ENCODE data around the gene C9orf78.
"Not testable (repeated sequence)": the region's sequence is repeated elsewhere in the genome, so short reads cannot be mapped to it uniquely, and the experiment has no call there.

The C9orf78 gene

DNA sequence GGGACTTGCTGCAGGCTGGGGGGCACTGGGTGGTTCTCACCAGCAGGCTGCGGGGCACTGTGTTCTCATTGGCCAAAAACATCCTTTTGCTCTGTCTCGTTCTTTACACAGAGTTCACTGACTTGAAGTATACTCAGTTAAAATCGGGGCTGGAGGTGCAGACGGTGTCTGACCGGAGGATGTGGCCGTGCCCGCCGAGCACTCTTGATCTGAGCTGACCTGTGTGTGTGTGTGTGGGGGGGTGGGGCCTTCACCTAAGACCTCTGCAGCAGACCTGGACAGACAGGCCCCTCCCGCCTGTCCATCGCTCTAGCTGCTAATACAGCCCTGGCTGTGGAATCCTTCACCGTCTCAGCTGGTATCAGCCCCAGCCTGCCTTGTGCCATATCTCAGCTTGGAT, 25.0 kb downstream of the C9orf78 start:
- DNase-seq (ENCODE audit: low read depth): no peak

DNA sequence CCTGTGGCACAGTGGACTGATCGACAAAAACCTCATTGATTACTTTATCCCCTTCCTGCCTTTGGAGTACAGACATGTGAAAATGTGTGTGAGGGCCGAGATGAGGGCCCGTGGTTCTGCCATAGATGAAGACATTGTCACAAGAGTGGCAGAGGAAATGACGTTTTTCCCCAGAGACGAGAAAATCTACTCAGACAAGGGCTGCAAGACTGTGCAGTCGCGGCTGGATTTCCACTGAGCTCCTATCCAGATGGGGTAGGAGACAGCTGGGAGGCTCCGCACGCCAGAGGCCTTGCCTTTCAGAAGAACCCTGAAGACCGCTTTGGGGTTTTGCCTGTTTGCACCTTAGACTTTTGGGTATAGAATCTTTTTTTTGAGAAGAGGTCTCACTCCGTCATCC, 25.7 kb downstream of the C9orf78 start:
- DNase-seq (ENCODE audit: low read depth): no peak

DNA sequence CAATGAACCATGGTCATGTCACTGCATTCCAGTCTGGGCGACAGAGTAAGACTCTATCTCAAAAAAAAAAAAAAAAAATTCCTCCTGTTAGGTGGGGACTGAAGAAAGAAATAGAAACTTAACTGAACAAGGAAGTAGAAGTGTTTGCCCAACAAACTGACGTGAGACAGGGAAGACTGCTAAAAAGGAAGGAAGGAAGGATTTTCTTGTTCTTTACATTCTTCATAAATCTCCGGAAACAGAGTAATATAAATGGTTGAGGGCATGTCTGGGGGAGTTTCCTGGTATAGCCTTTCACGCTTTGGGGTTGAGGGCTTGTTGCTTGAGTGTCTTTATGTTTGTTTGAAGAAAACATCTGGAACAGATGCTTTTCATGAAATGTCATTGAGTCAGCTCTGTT, 29.0 kb downstream of the C9orf78 start:
- DNase-seq (ENCODE audit: low read depth): no peak

DNA sequence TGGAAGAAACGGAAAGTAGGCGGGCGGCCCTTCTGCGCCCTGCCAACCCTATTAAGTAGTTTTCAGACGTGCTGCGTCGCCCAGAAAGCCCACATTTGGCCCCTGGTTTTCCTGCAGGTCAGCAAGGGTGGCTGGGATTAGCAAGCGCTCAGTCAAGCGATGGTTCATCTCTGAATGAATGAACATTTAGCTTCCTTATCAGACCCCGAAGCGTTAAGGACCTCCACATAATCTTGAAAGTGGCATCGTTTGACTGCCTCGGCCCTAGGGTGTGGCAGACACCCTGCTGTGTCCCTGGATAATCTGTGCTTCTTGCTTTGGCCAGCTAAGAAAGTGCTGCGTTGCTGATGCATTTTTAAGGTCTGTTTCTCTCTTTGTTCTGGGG, 31.4 kb downstream of the C9orf78 start:
- no peak for DNase-seq (ENCODE audit: low read depth)

DNA sequence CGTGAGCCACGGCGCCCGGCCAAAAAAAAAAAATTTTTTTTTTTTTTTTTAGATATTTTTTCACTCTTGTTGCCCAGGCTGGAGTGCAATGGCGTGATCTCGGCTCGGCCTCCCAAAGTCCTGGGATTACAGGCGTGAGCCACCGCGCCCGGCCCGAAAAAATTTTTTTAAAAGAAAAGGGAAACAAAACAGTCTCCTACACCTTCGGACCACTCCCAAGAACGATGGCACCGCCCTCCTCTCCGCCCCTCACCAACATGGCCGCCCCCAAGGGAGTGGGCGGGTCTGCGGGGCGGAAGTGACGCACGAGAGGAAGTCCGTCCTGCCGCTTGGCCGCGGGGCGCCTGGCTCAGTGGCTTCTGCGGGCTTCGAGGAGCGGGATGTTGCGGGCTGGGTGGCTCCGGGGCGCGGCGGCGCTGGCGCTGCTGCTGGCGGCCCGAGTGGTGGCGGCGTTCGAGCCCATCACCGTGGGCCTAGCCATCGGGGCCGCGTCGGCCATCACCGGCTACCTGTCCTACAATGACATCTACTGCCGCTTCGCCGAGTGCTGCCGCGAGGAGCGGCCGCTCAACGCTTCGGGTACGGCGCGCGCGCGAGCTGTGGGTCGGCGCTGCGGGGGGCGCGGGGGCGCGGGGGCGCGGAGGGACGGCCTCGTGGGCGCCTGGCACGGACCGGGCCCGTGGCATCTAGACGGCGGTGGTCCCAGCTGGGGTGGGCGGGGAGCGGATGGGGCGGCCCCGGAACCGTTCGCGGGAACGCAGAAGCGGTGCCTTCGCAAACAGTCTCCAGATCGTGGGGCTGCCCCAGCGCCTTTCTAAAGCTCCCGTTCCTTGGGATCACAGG, 32.0 kb downstream of the C9orf78 start, which contains the start of gene TOR1B:
Gene TOR1B (plus strand): TSS at position 352 of the 843 bp plus-strand sequence. CDS start 29 bp downstream, at position 381.
- peak; percentile 60 for DNase-seq (ENCODE audit: low read depth)

DNA sequence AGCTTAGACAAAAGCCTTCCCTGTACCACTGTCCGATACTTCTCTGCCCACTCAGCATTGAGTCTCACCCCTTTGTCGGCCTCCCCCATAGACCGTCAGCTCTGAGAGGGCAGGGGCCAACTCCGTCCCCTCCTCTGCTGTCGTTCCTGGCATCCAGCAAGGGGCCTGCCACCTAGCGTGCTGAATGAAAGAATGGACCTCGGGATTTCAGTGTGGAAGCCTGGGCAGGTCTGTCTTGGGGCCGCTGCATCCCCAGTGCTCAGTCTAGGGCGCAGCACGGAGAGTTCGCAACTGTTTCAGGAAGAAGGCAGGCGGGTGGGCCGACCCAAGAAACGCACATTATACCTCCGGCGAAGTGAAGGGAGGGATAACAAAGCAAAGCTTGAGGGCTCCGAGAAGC, 33.6 kb downstream of the C9orf78 start:
- no peak for DNase-seq (ENCODE audit: low read depth)

DNA sequence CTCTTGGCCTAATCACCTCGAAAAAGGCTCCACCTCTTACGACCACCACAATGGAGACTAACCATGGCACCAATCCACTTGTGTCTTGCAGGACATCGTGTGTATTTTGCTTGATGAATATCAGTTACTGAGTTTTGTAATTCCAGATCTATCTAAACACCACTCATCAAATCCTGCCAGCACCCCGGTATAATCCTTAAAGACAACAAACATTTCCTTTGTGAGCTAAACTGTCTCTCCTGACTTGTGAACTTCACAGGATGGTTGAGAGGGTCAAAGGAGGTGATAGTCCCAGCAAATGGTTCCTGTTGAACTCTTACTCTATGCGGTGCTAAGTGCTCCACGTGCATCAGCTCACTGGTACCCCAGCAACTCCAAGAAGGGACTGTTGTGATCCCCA, 36.1 kb downstream of the C9orf78 start:
- DNase-seq (ENCODE audit: low read depth): no peak

DNA sequence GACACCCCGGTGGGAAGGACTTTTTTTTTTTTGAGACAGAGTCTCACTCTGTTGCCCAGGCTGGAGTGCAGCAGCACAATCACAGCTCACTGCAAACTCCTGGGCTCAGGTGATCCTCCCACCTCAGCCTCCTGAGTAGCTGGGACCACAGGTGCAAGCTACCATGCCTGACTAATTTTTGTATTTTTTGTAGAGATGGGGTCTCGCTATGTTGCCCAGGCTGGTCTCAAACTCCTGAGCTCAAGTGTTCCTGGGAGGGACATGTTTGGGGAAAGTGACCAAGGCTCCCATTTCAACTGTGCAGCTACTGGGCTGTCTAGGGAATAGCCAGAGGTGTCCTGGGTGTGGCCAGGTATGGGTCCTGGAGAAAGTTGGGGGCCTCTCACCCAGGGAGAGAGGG, 39.0 kb downstream of the C9orf78 start:
- DNase-seq (ENCODE audit: low read depth): not testable (repeated sequence)

DNA sequence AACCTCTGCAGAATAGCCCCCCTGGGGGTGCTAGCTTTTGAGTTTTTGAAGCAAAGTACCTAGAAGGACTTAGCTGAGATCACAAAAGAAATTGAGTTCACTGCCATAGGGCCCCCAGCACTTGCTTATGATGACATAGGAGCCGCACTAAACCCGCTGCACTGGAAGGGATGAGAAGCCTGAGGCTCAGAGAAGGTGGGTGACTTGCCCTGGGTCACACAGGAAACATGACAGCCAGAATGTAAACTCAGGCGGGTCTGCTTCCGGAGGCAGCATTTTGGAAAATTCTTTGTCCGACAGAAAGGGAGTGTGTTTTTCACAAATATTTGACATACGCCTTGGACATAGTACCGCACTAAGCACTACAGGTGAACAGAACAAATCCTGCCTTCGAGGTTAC, 40.5 kb downstream of the C9orf78 start:
- no peak for DNase-seq (ENCODE audit: low read depth)

DNA sequence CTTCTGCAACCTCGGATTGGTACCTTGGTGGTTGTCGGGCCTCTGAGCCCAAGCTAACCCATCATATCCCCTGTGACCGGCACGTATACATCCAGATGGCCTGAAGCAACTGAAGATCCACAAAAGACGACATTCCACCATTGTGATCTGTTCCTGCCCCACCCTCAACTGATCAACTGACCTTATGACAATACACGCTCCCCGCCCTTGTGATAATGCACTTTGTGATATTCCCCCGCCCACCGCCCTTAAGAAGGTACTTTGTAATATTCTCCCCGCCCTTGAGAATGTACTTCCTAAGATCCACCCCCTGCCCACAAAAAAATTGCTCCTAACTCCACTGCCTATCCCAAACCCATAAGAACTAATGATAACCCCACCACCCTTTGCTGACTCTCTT, 48.6 kb downstream of the C9orf78 start:
- DNase-seq (ENCODE audit: low read depth): no peak

DNA sequence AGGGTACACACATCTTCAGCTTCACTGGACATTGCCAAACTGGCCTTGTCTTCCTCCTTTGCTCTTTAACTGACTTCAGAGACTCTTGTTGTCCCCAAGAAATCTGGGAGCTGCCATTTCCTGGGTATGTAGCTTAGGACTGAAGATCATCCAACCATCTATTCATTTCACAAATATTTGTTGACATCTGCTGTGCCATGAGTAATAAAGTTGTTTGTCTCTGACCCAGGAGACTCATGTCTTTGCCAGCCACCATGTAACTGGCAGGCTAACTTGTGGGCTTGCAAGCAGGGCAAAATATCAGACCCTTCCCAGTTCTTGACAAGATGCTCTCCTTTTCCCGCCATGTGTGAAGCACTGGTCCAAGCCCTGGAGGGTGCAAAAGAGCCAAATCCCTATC, 49.2 kb downstream of the C9orf78 start:
- DNase-seq (ENCODE audit: low read depth): no peak

DNA sequence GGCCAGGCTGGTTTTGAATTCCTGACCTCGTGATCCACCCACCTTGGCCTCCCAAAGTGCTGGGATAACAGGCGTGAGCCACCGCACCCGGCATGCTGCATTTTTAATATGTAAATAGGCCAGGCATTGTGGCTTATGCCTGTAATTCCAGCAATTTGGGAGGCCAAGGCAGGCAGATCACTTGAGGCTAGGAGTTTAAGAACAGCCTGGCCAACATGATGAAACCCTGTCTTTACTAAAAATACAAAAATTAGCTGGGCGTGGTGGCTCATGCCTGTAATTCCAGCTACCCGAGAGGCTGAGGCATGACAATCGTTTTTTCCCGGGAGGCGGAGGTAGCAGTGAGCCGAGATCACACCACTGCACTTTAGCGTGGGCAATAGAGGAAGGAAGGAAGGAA, 50.1 kb downstream of the C9orf78 start:
- DNase-seq (ENCODE audit: low read depth): not testable (repeated sequence)

DNA sequence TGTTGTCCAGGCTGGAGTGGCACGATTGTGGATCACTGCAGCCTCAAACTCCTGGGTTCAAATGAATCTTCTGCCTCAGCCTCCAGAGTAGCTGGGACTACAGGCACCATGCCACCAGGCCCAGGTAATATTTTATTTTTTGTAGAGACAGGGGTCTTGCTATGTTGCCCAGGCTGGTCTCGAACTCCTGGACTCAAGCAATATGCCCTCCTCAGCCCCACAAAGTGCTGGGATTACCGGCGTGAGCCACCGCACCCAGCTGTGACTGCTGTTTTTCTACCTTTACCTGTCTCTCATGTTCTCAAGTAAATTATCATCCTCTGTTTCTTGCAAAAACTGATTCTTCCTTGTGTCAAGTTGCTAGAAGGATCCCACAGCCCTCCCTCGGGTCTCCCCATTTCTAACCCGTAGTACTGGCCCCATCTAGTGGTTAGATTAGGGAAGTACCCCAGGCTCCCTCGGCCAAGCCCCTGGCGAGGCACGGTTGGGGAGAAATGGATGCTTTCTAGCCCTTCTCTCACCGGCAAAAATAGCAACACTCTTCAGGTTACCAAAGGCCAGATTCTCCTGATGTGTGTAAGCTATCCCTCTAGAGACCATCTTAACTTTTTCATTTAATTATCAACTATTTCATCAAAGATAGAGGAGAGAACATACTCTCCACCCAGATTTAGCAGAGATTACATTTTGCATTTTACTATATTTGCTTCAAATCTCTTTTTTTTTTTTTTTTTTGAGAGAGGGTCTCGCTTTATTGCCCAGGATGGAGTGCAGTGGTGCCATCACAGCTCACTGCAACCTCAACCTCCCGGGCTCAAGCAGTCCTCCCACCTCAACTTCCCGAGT, 51.3 kb downstream of the C9orf78 start:
- DNase-seq (ENCODE audit: low read depth): no peak

DNA sequence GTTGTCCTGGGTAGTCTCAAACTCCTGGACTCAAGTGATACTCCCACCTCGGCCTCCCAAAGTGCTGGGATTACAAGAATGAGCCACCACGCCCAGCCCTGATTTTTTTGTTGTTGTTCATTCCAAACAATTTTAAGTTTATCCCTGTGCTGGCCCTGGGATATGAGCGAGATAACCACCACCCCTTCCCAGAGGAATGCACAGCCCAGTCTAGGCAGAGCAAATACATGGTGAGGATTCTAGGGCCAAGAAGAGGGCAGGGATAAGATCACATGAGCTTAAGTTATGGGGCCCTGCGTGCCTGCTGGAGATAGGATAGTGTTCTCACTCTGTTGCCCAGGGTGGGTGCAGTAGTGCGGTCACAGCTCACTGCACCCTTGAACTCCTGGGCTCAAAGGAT, 53.1 kb downstream of the C9orf78 start:
- no peak for DNase-seq (ENCODE audit: low read depth)

DNA sequence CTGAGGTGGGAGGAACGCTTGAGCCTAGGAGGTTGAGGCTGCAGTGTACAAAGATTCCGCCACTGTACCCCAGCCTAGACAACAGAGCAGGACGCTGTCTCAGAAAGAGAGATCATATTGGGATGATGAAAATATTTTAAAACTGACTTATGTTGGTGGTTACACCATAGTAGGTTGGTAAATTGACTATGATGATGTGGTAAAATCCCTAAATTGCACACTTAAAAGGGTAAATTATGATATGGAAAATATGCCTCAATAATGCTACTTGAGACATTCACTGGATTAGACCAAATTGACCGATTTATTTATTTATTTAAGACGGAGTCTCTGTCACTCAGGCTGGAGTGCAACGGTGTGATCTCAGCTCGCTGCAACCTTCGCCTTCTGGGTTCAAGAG, 53.9 kb downstream of the C9orf78 start:
- no peak for DNase-seq (ENCODE audit: low read depth)

DNA sequence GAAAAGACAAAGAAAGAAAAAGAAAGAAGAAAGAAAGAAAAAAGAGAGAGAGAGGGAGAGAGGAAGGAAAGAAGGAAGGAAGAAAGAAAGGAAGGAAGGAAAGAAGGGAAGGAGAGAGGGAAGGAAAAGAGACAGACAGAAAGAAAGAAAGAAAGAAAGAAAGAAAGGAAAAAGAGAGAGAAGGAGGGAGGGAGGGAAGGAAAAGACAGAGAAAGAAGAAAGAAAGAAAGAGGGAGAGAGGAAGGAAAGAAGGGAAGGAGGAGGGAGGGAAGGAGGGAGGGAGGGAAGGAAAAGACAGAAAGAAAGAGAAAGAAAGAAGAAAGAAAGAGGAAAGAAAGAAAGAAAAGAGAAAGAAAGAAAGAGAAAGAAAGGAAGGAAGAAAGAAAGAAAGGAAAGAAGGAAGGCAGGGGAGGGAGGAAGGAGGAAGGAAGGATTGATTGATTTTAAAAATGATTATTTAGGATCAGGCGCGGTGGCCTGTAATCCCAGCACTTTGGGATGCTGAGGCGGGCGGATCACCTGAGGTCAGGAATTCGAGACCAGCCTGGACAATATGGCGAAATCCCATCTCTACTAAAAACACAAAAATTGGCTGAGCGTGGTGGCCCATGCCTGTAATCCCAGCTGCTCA, 55.4 kb downstream of the C9orf78 start:
- DNase-seq (ENCODE audit: low read depth): no peak

DNA sequence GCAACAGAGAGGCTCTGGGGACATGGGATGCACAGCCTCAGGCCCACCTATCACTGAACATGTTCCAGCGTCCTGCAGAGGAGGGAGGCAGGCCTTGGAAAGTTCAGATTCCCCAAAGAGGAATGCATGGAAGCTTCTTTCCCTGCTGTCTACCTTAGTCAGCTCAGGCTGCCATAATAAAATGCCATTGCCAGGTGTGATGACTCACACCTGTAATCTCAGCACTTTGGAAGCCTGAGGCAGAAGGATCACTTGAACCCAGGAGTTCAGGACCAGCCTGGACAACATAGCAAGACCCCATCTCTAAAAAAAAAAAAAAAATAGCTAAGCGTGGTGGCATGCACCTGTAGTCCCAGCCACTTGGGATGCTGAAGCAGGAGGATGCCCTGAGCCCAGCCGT, 56.6 kb downstream of the C9orf78 start:
- DNase-seq (ENCODE audit: low read depth): no peak

DNA sequence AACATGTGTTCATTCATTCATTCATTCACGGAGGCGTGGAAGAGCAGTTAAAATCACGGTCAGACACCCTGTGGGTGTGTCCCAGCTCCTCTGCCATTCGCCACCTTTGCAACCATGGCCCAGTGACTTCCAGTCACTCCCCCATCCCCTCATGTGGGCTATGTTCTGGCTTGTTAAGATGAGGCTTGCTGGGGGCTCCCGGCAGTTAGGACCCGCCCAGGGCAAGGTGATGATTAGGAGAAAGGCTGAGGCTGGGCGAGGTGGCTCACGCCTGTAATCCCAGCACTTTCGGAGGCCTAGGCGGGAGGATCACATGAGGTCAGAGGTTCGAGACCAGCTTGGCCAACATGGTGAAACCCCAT, 57.3 kb downstream of the C9orf78 start:
- no peak for DNase-seq (ENCODE audit: low read depth)

Data from GM04503 (cell line).